AG09309 (cell line): ENCODE measurements around the gene AHCTF1.

Source experiments
- DNase-seq: peaks from one replicate; pipeline ENCODE4 v3.0.0-alpha.2; 2010; ENCODE audit warnings: low read depth
- H3K4me3 ChIP-seq: 2 replicates; pipeline ENCODE4 v1.5.1; 2011; ENCODE audit warnings: mild to moderate bottlenecking, low read depth, low read length, moderate library complexity; ENCODE audit not compliant: control insufficient read depth
- TF ChIP-seq, protein P1 (sequence below): IDR thresholded peaks from 2 replicates; pipeline ENCODE4 v1.5.1; 2011; ENCODE audit warnings: mild to moderate bottlenecking, low read depth, low read length, inconsistent platforms; ENCODE audit not compliant: insufficient read depth, control insufficient read depth; ENCODE audit errors: missing control alignments

AHCTF1 gene, protein sequence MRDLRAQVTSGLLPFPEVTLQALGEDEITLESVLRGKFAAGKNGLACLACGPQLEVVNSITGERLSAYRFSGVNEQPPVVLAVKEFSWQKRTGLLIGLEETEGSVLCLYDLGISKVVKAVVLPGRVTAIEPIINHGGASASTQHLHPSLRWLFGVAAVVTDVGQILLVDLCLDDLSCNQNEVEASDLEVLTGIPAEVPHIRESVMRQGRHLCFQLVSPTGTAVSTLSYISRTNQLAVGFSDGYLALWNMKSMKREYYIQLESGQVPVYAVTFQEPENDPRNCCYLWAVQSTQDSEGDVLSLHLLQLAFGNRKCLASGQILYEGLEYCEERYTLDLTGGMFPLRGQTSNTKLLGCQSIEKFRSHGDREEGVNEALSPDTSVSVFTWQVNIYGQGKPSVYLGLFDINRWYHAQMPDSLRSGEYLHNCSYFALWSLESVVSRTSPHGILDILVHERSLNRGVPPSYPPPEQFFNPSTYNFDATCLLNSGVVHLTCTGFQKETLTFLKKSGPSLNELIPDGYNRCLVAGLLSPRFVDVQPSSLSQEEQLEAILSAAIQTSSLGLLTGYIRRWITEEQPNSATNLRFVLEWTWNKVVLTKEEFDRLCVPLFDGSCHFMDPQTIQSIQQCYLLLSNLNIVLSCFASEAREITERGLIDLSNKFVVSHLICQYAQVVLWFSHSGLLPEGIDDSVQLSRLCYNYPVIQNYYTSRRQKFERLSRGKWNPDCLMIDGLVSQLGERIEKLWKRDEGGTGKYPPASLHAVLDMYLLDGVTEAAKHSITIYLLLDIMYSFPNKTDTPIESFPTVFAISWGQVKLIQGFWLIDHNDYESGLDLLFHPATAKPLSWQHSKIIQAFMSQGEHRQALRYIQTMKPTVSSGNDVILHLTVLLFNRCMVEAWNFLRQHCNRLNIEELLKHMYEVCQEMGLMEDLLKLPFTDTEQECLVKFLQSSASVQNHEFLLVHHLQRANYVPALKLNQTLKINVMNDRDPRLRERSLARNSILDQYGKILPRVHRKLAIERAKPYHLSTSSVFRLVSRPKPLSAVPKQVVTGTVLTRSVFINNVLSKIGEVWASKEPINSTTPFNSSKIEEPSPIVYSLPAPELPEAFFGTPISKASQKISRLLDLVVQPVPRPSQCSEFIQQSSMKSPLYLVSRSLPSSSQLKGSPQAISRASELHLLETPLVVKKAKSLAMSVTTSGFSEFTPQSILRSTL (N-terminal part only)

DNA sequence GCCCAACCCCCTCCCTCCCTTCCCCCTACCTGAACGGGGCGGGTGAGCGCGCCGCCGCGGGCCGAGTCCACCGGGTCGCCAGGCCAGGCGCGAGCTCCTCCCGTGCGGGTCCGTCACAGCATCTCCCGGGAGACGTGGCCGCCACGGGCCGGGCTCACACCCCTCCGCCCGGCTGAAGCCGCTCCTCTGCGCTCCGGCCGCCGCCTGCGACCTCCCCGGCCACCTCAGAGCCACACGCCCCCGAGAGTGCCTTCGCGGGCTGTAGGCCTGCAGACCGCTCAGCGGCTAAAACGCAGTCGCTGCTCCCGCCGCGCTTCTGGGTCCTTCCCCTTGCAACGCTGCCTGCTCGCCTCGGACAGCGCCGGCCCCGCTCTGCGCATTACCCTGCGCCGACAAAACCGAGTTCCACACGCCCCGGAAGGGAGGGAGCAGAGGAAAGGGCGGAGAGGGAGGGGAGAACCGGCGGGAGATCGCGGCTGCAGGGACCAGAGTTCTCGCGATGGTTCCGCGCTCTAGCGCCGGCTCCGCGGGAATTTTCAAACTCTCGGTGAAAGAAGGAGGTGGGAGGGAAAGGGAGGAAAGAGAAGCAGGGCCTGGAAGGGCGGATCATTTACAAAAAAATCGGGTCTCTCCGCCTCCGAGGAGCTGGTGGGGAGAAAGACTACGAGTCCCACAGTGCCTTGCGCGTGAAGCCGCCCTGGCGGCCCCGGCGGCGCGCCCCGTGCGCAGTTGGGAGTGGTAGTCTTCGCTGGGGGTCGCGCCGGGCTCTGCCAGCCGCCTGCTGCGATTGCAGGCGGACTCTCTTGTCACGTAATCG, at the start of gene AHCTF1:
Gene AHCTF1 (minus strand): TSS at position 400 of the 817 bp plus-strand sequence. CDS start 13,578 bp downstream, outside the sequence.
- peak within 1 kb of the TSS; percentile 72 for H3K4me3 ChIP-seq
- DNase-seq, result peak; percentile 91
- TF ChIP-seq, protein P1, sequence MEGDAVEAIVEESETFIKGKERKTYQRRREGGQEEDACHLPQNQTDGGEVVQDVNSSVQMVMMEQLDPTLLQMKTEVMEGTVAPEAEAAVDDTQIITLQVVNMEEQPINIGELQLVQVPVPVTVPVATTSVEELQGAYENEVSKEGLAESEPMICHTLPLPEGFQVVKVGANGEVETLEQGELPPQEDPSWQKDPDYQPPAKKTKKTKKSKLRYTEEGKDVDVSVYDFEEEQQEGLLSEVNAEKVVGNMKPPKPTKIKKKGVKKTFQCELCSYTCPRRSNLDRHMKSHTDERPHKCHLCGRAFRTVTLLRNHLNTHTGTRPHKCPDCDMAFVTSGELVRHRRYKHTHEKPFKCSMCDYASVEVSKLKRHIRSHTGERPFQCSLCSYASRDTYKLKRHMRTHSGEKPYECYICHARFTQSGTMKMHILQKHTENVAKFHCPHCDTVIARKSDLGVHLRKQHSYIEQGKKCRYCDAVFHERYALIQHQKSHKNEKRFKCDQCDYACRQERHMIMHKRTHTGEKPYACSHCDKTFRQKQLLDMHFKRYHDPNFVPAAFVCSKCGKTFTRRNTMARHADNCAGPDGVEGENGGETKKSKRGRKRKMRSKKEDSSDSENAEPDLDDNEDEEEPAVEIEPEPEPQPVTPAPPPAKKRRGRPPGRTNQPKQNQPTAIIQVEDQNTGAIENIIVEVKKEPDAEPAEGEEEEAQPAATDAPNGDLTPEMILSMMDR, result no peak

DNA sequence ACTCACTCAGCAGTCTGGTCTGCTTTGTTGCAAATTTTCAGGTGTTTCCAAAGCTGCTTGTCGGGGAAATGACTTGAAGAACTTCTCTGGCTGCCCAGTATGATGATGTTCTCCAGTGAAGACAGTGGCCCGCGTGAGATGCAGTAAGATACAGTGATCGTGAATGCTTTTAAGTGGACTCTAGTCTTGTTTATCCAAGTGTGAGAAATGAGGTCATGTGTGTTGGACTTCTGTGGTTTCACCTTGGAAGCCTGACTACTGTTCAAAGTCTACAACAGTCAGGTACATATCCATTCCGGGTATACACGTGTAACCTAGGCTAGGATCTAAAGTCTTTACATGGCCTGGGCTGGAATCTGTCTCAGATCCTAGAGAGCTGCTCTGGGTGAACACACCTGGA, 47.0 kb upstream of the AHCTF1 start:
- H3K4me3 ChIP-seq, result no peak overlapping the region
- no peak for DNase-seq
- TF ChIP-seq, protein P1, result no peak

DNA sequence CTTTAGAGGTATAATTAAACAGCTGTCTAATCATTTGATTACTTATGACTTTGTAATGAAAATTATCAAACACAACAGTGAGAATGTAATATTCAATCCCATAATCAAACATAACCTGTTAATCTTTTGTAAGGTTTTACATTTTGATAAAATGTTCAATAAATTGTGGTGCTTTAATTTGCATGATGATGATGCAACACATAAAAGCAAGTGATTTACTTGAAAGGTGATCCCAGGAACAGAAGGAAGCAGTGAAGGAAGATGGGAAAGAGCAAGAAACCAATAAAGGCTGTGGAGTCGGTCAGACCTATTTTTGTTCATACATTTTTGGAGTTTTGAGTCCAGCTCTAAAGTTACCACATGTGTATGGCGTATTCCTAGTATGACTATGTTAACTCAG, 46.5 kb upstream of the AHCTF1 start:
- TF ChIP-seq, protein P1, result no peak

DNA sequence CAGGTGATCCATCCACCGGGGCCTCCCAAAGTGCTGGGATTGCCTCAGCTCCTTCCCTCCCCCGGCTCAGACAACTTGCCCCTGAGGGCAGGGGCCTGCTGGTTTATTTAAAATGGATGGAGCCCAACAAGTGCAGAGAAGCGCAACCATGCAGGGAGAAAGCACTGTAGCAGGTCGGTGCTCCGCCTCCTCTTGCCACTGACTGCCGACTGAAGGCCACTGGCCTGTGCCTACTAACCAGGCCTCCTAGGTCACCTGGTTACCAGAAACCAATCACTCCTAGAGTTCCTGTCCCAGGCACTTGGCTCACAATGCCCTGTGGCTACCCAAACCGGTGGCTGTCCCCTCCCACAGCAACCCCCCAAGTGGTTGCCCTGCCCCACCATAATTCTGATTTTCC, 40.2 kb upstream of the AHCTF1 start:
- DNase-seq, result no peak
- no peak overlapping the region for H3K4me3 ChIP-seq
- TF ChIP-seq, protein P1, result no peak

More for the DNA sequence above, 46.5 kb upstream of the AHCTF1 start:
- H3K4me3 ChIP-seq, result no peak overlapping the region
- DNase-seq, result no peak

DNA sequence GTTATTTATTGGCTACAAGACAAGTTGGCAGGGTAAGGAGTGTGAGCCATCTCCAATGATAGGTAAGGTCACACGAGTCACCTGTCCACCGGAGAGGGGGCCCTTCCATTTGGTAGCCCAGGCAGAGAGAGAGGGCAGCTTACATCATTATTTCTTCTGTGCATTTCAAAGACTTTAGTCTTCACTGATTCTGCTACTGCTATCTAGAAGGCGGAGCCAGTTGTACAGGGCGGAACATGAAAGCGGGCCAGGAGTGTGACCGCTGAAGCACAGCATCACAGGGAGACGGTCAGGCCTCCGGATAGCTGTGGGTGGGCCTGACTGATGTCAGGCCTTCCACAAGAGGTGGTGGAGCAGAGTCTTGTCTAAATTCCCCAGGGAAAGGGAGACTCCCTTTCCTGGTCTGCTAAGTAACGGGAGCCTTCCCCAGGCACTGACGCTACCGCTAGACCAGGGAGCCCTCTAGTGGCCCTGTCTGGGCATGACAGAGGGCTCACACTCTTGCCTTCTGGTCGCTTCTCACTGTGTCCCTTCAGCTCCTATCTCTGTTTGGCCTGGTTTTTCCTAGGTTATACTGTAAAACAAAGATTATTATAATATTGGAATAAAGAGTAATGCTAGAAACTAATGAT, 39.5 kb upstream of the AHCTF1 start:
- peak; percentile 14 for DNase-seq
- peak overlapping the region; percentile 23 for H3K4me3 ChIP-seq
- TF ChIP-seq, protein P1, result peak; percentile 95
